OCI-LY7 (cell line): ENCODE data around the gene SPAG5.

Experiments used
- EZH2phosphoT487 ChIP-seq: fragments of 200-600 bp; sonication (generic); IDR thresholded peaks from 2 replicates; pipeline ENCODE4 v1.6.1; 2018; ENCODE audit warnings: low read depth, borderline replicate concordance, mild to moderate bottlenecking, mixed run types, antibody characterized with exemption, low read length, moderate library complexity, mixed read lengths
- TF ChIP-seq, protein P1 (sequence below): fragments of 200-600 bp; sonication (generic); conservative IDR thresholded peaks from 2 replicates; pipeline ENCODE4 v1.5.1; 2014; ENCODE audit warnings: mild to moderate bottlenecking, antibody characterized with exemption, low read length, moderate library complexity, mixed read lengths

DNA sequence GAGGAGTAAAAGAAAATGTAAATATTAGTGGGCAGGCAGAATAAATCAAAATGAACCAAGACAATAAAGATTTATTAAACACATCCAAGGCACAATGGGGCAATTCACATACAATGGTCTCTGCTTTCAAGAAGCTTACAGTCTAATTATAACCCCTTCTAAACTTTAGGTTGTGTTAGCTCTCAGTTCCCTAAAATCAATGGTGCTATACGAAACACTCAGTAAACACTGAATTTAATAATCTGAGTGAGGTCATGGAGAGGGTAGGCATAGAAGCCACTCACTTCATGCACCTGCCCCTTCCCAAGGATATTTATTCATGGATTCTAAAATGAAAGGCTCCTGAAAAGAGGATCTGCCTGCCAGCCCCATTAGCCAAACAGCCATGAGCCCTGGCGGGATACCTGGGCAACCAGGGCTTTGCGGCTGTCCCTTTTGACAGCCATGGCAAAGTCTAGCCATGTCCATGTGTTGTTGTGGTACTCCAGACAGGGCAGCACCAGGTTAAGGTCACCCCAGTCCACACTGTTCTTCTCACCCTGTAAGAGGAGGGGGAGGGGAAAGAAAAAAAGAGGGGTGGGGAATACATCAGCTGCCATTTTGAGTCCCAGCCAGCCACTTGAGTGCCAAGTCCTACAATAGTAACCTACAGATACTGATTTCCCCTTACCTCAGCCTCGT, 16.6 kb upstream of the SPAG5 start:
- TF ChIP-seq, protein P1, sequence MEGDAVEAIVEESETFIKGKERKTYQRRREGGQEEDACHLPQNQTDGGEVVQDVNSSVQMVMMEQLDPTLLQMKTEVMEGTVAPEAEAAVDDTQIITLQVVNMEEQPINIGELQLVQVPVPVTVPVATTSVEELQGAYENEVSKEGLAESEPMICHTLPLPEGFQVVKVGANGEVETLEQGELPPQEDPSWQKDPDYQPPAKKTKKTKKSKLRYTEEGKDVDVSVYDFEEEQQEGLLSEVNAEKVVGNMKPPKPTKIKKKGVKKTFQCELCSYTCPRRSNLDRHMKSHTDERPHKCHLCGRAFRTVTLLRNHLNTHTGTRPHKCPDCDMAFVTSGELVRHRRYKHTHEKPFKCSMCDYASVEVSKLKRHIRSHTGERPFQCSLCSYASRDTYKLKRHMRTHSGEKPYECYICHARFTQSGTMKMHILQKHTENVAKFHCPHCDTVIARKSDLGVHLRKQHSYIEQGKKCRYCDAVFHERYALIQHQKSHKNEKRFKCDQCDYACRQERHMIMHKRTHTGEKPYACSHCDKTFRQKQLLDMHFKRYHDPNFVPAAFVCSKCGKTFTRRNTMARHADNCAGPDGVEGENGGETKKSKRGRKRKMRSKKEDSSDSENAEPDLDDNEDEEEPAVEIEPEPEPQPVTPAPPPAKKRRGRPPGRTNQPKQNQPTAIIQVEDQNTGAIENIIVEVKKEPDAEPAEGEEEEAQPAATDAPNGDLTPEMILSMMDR, result no peak
- TF ChIP-seq EZH2phosphoT487, result no peak
